Right ventricle myocardium superior (tissue), 1 donor: ENCODE data around the gene NUBP1. TPM values are rescaled to one million over a fixed set of nuclear protein-coding genes. Genes with fewer than 3 reads are reported as not detected.
A peak's percentile ranks its signal among the peaks of the same experiment; 100 is the strongest.
"Not testable (repeated sequence)": the region's sequence is repeated elsewhere in the genome, so short reads cannot be mapped to it uniquely, and the experiment has no call there.

ENCODE experiments used
- ATAC-seq: fragments of 200-7000 bp; cut with Tn5 transposase; one replicate; pipeline ENCODE4 v1.9.1; 2020; ENCODE audit warnings: mild to moderate bottlenecking; ENCODE audit not compliant: poor library complexity
- DNase-seq: peaks from one replicate; pipeline ENCODE4 v3.0.0-alpha.2; 2020
- intact Hi-C: fragments of 100-400 bp; cut with DNase I; formaldehyde crosslinking; loops from one replicate; pipeline ENCODE4 v1.11.2; 2022
- total RNA-seq: library from RNA; stranded (reverse); fragmentation: NEBNext Ultra II Directional; extraction: Animal tissue kit (Norgen Biotek cat#: 25700); gene quantifications from one replicate; pipeline ENCODE4 v1.2.1, GENCODE V29; 2021
- donor health status: DM: no; HTN: yes; CAD: no; lungs with severe emphysema.

The NUBP1 gene
- total RNA-seq, 1 donor from 2014 or later, result 41.4 TPM

- ATAC-seq (no peak), DNase-seq (no peak)
- intact Hi-C loops, result no loop called here
Measured at GRCh38 chr16:10780628-10781027, 37.0 kb downstream of the NUBP1 start.

GRCh38 chr16:10782628-10783027 is 39.0 kb downstream of the NUBP1 start:
- ATAC-seq (no peak), DNase-seq (no peak)
- intact Hi-C loops, result no loop called here

- intact Hi-C loops, result no loop called here
Measured at GRCh38 chr16:10787304-10787703, 43.7 kb downstream of the NUBP1 start.

GRCh38 chr16:10788630-10789029 is 45.0 kb downstream of the NUBP1 start:
- intact Hi-C loops, ATAC-seq, DNase-seq: not testable (repeated sequence)

More at GRCh38 chr16:10787304-10787703, 43.7 kb downstream of the NUBP1 start:
- DNase-seq, result no peak
- ATAC-seq, result no peak

- intact Hi-C loops, result no loop called here
Measured at GRCh38 chr16:10791048-10791447, 47.4 kb downstream of the NUBP1 start.

GRCh38 chr16:10799736-10800135 is 56.1 kb downstream of the NUBP1 start:
- intact Hi-C loops, result no loop called here
- ATAC-seq (no peak), DNase-seq (no peak)

More at GRCh38 chr16:10791048-10791447, 47.4 kb downstream of the NUBP1 start:
- DNase-seq (no peak), ATAC-seq (no peak)

GRCh38 chr16:10805334-10805733 is 61.7 kb downstream of the NUBP1 start:
- ATAC-seq, result no peak
- intact Hi-C loops, result no loop called here
- DNase-seq, result no peak

GRCh38 chr16:10806698-10807097 is 63.1 kb downstream of the NUBP1 start:
- intact Hi-C loops, result no loop called here
- ATAC-seq (peak; percentile 27), DNase-seq (no peak)

- intact Hi-C loops, result no loop called here
- no peak for ATAC-seq
- no peak for DNase-seq
Measured at GRCh38 chr16:10808218-10808617, 64.6 kb downstream of the NUBP1 start.

GRCh38 chr16:10808850-10809249 is 65.2 kb downstream of the NUBP1 start:
- intact Hi-C loops, result no loop called here
- no peak for ATAC-seq
- no peak for DNase-seq

GRCh38 chr16:10809706-10810105 is 66.1 kb downstream of the NUBP1 start:
- intact Hi-C loops, result no loop called here
- DNase-seq, result no peak
- no peak for ATAC-seq

- ATAC-seq (no peak), DNase-seq (no peak)
- intact Hi-C loops, result no loop called here
Measured at GRCh38 chr16:10812312-10813098, 68.9 kb downstream of the NUBP1 start.

- no peak for DNase-seq
- no peak for ATAC-seq
- intact Hi-C loops, result no loop called here
Measured at GRCh38 chr16:10813099-10813455, 69.4 kb downstream of the NUBP1 start.

- intact Hi-C loops, result no loop called here
- no peak for DNase-seq
- no peak for ATAC-seq
Measured at GRCh38 chr16:10817514-10817913, 73.9 kb downstream of the NUBP1 start.

- ATAC-seq, result no peak
- intact Hi-C loops, result no loop called here
- DNase-seq, result no peak
Measured at GRCh38 chr16:10817963-10818941, 74.6 kb downstream of the NUBP1 start, which contains the start of gene TVP23A. TSS of gene TVP23A (minus strand) at chr16:10818794. CDS start at chr16:10818493, 301 bp downstream.

Other genes with a start within 250 kb of the NUBP1 start
- gene EMP2, start 163.2 kb upstream of the NUBP1 start, total RNA-seq, result 81.0 TPM
- not detected for gene TEKT5, start 48.9 kb upstream of the NUBP1 start, total RNA-seq
- gene TVP23A, start 75.0 kb downstream of the NUBP1 start, total RNA-seq, result 0.19 TPM
- 7.9 TPM for gene CIITA, start 133.4 kb downstream of the NUBP1 start, total RNA-seq
- 112 TPM for gene DEXI, start 198.6 kb downstream of the NUBP1 start, total RNA-seq
- gene CLEC16A, start 200.7 kb downstream of the NUBP1 start, total RNA-seq, result 20.9 TPM